Muscle layer of colon (tissue), 2 donors: ENCODE data around the gene CRYBB3.

ENCODE experiments used
- H3K27ac ChIP-seq: one replicate; pipeline ENCODE4 v1.7.0; 2013; ENCODE audit warnings: low read depth, mild to moderate bottlenecking, low read length, moderate library complexity
- H3K27me3 ChIP-seq, 2 donors: one replicate each; pipeline ENCODE4 v1.7.0; 2013; ENCODE audit warnings: low read length in 2 of 2, mild to moderate bottlenecking in 2 of 2; ENCODE audit not compliant: insufficient read depth in 2 of 2, control insufficient read depth in 1 of 2
- H3K36me3 ChIP-seq: one replicate; pipeline ENCODE4 v1.7.0; 2013; ENCODE audit warnings: mild to moderate bottlenecking, low read length; ENCODE audit not compliant: insufficient read depth
- H3K4me1 ChIP-seq: one replicate; pipeline ENCODE4 v1.7.0; 2013; ENCODE audit warnings: mild to moderate bottlenecking, low read length; ENCODE audit not compliant: insufficient read depth
- H3K4me3 ChIP-seq, 2 donors: one replicate each; pipeline ENCODE4 v1.7.0; 2013; ENCODE audit warnings: low read length in 2 of 2, low read depth in 1 of 2, mild to moderate bottlenecking in 1 of 2, moderate library complexity in 1 of 2
- H3K9ac ChIP-seq: one replicate; pipeline ENCODE4 v1.7.0; 2013; ENCODE audit warnings: low read length
- H3K9me3 ChIP-seq: one replicate; pipeline ENCODE4 v1.7.0; 2013; ENCODE audit warnings: mild to moderate bottlenecking, low read length
- donor health status: abdominal sarcoma.
- donor health status: Adenocarcinoma of cecum.

The CRYBB3 gene

GRCh38 chr22:25166266-25167040 lies 33.2 kb upstream of the CRYBB3 start:
- no peaks in the 10 kb centered on the region for H3K9me3 ChIP-seq
- no peak overlapping the region for H3K27ac ChIP-seq
- no peak overlapping the region for H3K4me3 ChIP-seq
- no peak overlapping the region for H3K9ac ChIP-seq
- H3K36me3 ChIP-seq = no peaks in the 10 kb centered on the region
- no peaks in the 10 kb centered on the region for H3K27me3 ChIP-seq
- peaks cover 29% of the 10 kb centered on the region for H3K4me1 ChIP-seq

- no peaks in the 10 kb centered on the region for H3K27me3 ChIP-seq
- no peak overlapping the region for H3K4me3 ChIP-seq
- no peaks in the 10 kb centered on the region for H3K9me3 ChIP-seq
- no peak overlapping the region for H3K9ac ChIP-seq
- peaks cover 29% of the 10 kb centered on the region for H3K4me1 ChIP-seq
- no peaks in the 10 kb centered on the region for H3K36me3 ChIP-seq
- no peak overlapping the region for H3K27ac ChIP-seq
These were observed 32.6 kb upstream of the CRYBB3 start for GRCh38 chr22:25167082-25167481.

- Histone ChIP-seq H3K9ac (no peak overlapping the region), H3K27me3 (no peaks in the 10 kb centered on the region), H3K4me1 (peaks cover 29% of the 10 kb centered on the region), H3K4me3 (no peak overlapping the region), H3K27ac (no peak overlapping the region), H3K9me3 (no peaks in the 10 kb centered on the region), H3K36me3 (no peaks in the 10 kb centered on the region)
These were observed 31.6 kb upstream of the CRYBB3 start for GRCh38 chr22:25167834-25168601.

- no peaks in the 10 kb centered on the region for H3K27me3 ChIP-seq
- H3K4me1 ChIP-seq = peaks cover 21% of the 10 kb centered on the region
- peaks cover 2% of the 10 kb centered on the region for H3K36me3 ChIP-seq
- H3K4me3 ChIP-seq = no peak overlapping the region
- no peaks in the 10 kb centered on the region for H3K9me3 ChIP-seq
- no peak overlapping the region for H3K27ac ChIP-seq
- no peak overlapping the region for H3K9ac ChIP-seq
These were observed 30.2 kb upstream of the CRYBB3 start for GRCh38 chr22:25169278-25170031.

GRCh38 chr22:25170426-25170980 lies 29.2 kb upstream of the CRYBB3 start:
- Histone ChIP-seq H3K4me1 (peaks cover 13% of the 10 kb centered on the region), H3K4me3 (no peak overlapping the region)

GRCh38 chr22:25172153-25172552 lies 27.5 kb upstream of the CRYBB3 start:
- no peaks in the 10 kb centered on the region for H3K9me3 ChIP-seq
- H3K27ac ChIP-seq = no peak overlapping the region
- no peaks in the 10 kb centered on the region for H3K27me3 ChIP-seq
- H3K36me3 ChIP-seq = peaks cover 12% of the 10 kb centered on the region
- H3K9ac ChIP-seq = no peak overlapping the region
- no peak overlapping the region for H3K4me3 ChIP-seq
- H3K4me1 ChIP-seq = no peaks in the 10 kb centered on the region

More at GRCh38 chr22:25170426-25170980, 29.2 kb upstream of the CRYBB3 start:
- Histone ChIP-seq H3K9me3 (no peaks in the 10 kb centered on the region), H3K36me3 (peaks cover 12% of the 10 kb centered on the region), H3K9ac (no peak overlapping the region), H3K27ac (no peak overlapping the region), H3K27me3 (no peaks in the 10 kb centered on the region)

- no peak overlapping the region for H3K27ac ChIP-seq
- peaks cover 12% of the 10 kb centered on the region for H3K36me3 ChIP-seq
- no peaks in the 10 kb centered on the region for H3K4me1 ChIP-seq
- no peak overlapping the region for H3K4me3 ChIP-seq
- H3K9ac ChIP-seq = no peak overlapping the region
- no peaks in the 10 kb centered on the region for H3K27me3 ChIP-seq
- no peaks in the 10 kb centered on the region for H3K9me3 ChIP-seq
These were observed 25.3 kb upstream of the CRYBB3 start for GRCh38 chr22:25174156-25174887.

GRCh38 chr22:25174888-25175411 lies 24.7 kb upstream of the CRYBB3 start:
- Histone ChIP-seq H3K9ac (no peak overlapping the region), H3K9me3 (no peaks in the 10 kb centered on the region), H3K4me1 (no peaks in the 10 kb centered on the region), H3K4me3 (no peak overlapping the region), H3K27me3 (no peaks in the 10 kb centered on the region), H3K36me3 (peaks cover 12% of the 10 kb centered on the region), H3K27ac (no peak overlapping the region)

- H3K27ac ChIP-seq = no peak overlapping the region
- peaks cover 12% of the 10 kb centered on the region for H3K36me3 ChIP-seq
These were observed 23.5 kb upstream of the CRYBB3 start for GRCh38 chr22:25176175-25176574.

GRCh38 chr22:25176799-25177198 lies 22.9 kb upstream of the CRYBB3 start:
- Histone ChIP-seq H3K9me3 (no peaks in the 10 kb centered on the region), H3K9ac (no peak overlapping the region), H3K4me1 (no peaks in the 10 kb centered on the region), H3K36me3 (peaks cover 12% of the 10 kb centered on the region), H3K27me3 (no peaks in the 10 kb centered on the region), H3K4me3 (no peak overlapping the region), H3K27ac (no peak overlapping the region)

More at GRCh38 chr22:25176175-25176574, 23.5 kb upstream of the CRYBB3 start:
- Histone ChIP-seq H3K4me1 (no peaks in the 10 kb centered on the region), H3K4me3 (no peak overlapping the region), H3K9ac (no peak overlapping the region), H3K9me3 (no peaks in the 10 kb centered on the region), H3K27me3 (no peaks in the 10 kb centered on the region)
